Progenitor cell of endocrine pancreas (in vitro differentiated cells): Measurements from ENCODE around the gene SLC13A5. TPM values are rescaled to one million over a fixed set of nuclear protein-coding genes. Genes with fewer than 3 reads are reported as not detected.
A peak's percentile ranks its signal among the peaks of the same experiment; 100 is the strongest.

Source experiments
- DNase-seq: peaks from one replicate; pipeline ENCODE4 v3.0.0; 2021; ENCODE audit warnings: low spot score; ENCODE audit not compliant: unreplicated experiment
- H3K27ac Mint-ChIP-seq: 2 replicates; pipeline ENCODE4 v1.8.0; 2021; ENCODE audit warnings: mild to moderate bottlenecking, moderate library complexity, mixed read lengths
- H3K27me3 Mint-ChIP-seq: 2 replicates; pipeline ENCODE4 v1.8.0; 2021; ENCODE audit warnings: mixed read lengths
- H3K36me3 Mint-ChIP-seq: 2 replicates; pipeline ENCODE4 v1.8.0; 2022; ENCODE audit warnings: mixed read lengths; ENCODE audit not compliant: insufficient read depth
- H3K4me1 Mint-ChIP-seq: 2 replicates; pipeline ENCODE4 v1.8.0; 2021; ENCODE audit warnings: low read depth, mixed read lengths
- H3K4me3 Mint-ChIP-seq: 2 replicates; pipeline ENCODE4 v1.8.0; 2021; ENCODE audit warnings: low read depth, mild to moderate bottlenecking, moderate library complexity, mixed read lengths
- H3K9me3 Mint-ChIP-seq: 2 replicates; pipeline ENCODE4 v1.8.0; 2021; ENCODE audit warnings: low read depth, mixed read lengths
- CTCF ChIP-seq: fragments of 200-600 bp; sonication (generic); IDR thresholded peaks from one replicate; pipeline ENCODE4 v1.5.0; 2021; ENCODE audit warnings: antibody characterized with exemption, mild to moderate bottlenecking; ENCODE audit not compliant: unreplicated experiment
- total RNA-seq: library from RNA; stranded (reverse); gene quantifications from 2 replicates; pipeline ENCODE4 v1.2.1, GENCODE V29; 2021

SLC13A5 gene
- total RNA-seq, 1 donor from 2014 or later, result 0.93 TPM

- no peaks in the 10 kb centered on the region for H3K4me1 Mint-ChIP-seq
- H3K4me3 Mint-ChIP-seq, result no peak overlapping the region
- H3K36me3 Mint-ChIP-seq, result peaks cover 3% of the 10 kb centered on the region
- no peaks in the 10 kb centered on the region for H3K9me3 Mint-ChIP-seq
- no peak for TF ChIP-seq CTCF
- DNase-seq, result no peak
- peak overlapping the region; percentile 21 for H3K27ac Mint-ChIP-seq
- peaks cover 18% of the 10 kb centered on the region for H3K27me3 Mint-ChIP-seq
Observed at GRCh38 chr17:6669479-6670212, 43.5 kb downstream of the SLC13A5 start.

GRCh38 chr17:6668727-6669425 lies 44.3 kb downstream of the SLC13A5 start:
- Mint-ChIP-seq H3K27me3 (peaks cover 18% of the 10 kb centered on the region), H3K36me3 (peaks cover 3% of the 10 kb centered on the region), H3K9me3 (no peaks in the 10 kb centered on the region), H3K27ac (peak overlapping the region; percentile 21), H3K4me1 (no peaks in the 10 kb centered on the region), H3K4me3 (no peak overlapping the region)
- no peak for TF ChIP-seq CTCF
- DNase-seq, result no peak

- H3K9me3 Mint-ChIP-seq, result no peaks in the 10 kb centered on the region
- H3K4me1 Mint-ChIP-seq, result no peaks in the 10 kb centered on the region
- no peak overlapping the region for H3K4me3 Mint-ChIP-seq
- TF ChIP-seq CTCF, result no peak
- peaks cover 3% of the 10 kb centered on the region for H3K36me3 Mint-ChIP-seq
- no peak for DNase-seq
- peaks cover 18% of the 10 kb centered on the region for H3K27me3 Mint-ChIP-seq
- H3K27ac Mint-ChIP-seq, result no peak overlapping the region
Observed at GRCh38 chr17:6668219-6668618, 45.0 kb downstream of the SLC13A5 start.

- no peak overlapping the region for H3K4me3 Mint-ChIP-seq
- no peak for DNase-seq
- H3K27ac Mint-ChIP-seq, result no peak overlapping the region
- no peaks in the 10 kb centered on the region for H3K9me3 Mint-ChIP-seq
- H3K27me3 Mint-ChIP-seq, result peaks cover 18% of the 10 kb centered on the region
- TF ChIP-seq CTCF, result no peak
- peaks cover 3% of the 10 kb centered on the region for H3K36me3 Mint-ChIP-seq
- H3K4me1 Mint-ChIP-seq, result no peaks in the 10 kb centered on the region
Observed at GRCh38 chr17:6667516-6667915, 45.7 kb downstream of the SLC13A5 start.

- Mint-ChIP-seq H3K4me1 (no peaks in the 10 kb centered on the region), H3K27me3 (peaks cover 18% of the 10 kb centered on the region), H3K9me3 (no peaks in the 10 kb centered on the region), H3K36me3 (peaks cover 3% of the 10 kb centered on the region), H3K4me3 (no peak overlapping the region), H3K27ac (no peak overlapping the region)
- TF ChIP-seq CTCF, result no peak
- DNase-seq, result no peak
Observed at GRCh38 chr17:6666557-6666956, 46.6 kb downstream of the SLC13A5 start.
